ENCODE results near the gene KCNQ2.

DNA sequence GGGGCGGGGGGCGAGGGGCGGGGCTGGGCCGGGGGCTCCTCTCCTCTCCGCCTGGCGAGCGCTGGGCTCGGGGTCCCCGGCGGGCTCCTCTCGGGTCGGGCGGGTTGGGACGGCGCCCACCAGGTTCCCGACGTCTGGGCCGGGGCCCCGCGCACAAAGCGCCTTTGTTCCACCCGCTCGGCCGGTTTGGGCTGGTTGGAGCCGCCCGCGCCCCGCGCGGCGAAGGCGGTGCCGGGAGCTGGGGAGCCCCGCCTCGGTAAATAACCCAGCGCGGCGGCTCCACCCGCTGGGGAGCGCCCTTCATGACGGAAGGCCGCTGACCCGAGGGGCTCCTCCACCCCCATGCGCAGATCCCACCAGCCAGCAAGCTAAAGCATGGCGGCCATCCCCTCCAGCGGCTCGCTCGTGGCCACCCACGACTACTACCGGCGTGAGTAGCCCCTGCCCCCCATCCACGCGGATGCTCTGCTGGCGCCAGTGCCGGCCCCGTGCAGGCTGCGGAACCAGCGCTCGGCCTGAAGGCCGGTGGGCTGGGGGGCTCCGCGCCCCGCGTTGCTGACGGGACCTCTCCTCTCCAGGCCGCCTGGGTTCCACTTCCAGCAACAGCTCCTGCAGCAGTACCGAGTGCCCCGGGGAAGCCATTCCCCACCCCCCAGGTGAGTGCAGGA lies 48.6 kb upstream of the KCNQ2 start:
- TF ChIP-seq GATA2 (IDR thresholded peaks at IDR 0.05; ENCODE audit: low read depth, low read length) (no peak), GATA3 (IDR thresholded peaks at IDR 0.05; ENCODE audit: low read depth, low read length) (no peak)
